IMR-90 (cell line): ENCODE measurements around the gene GPR39. TPM values are rescaled to one million over a fixed set of nuclear protein-coding genes. Genes with fewer than 3 reads are reported as not detected.
A peak's percentile ranks its signal among the peaks of the same experiment; 100 is the strongest.

Source experiments
- ATAC-seq: fragments of 200-7000 bp; cut with Tn5 transposase; 2 replicates; pipeline ENCODE4 v1.9.1; 2020; ENCODE audit warnings: low read depth, mild to moderate bottlenecking, moderate library complexity
- BruUV-seq: library from RNA; stranded (reverse); fragments of 400-500 nt; replicated peaks from 2 replicates; lab custom pipeline; 2021; lab: Mats Ljungman, UMichigan
- CTCF ChIA-PET: fragments of 300-600 bp; formaldehyde crosslinking; extraction: SDS; loops from one replicate; lab custom pipeline; 2021; ENCODE audit warnings: antibody characterized with exemption; lab: Yijun Ruan, JAX
- POLR2A ChIA-PET: fragments of 300-600 bp; sonication (Branson Sonifier 250); formaldehyde crosslinking; loops from one replicate; lab custom pipeline; 2022; ENCODE audit warnings: antibody characterized with exemption; ENCODE audit not compliant: unreplicated experiment; lab: Charles Lee
- DNase-seq: peaks from one replicate; pipeline ENCODE4 v3.0.0; 2013
- H2AFZ ChIP-seq: replicated peaks from 2 replicates; pipeline ENCODE3; 2013; ENCODE audit warnings: low read length, mild to moderate bottlenecking; ENCODE audit not compliant: poor library complexity
- H2AK5ac ChIP-seq: 2 replicates; pipeline ENCODE4 v1.6.1; 2013; ENCODE audit warnings: low read depth, low read length, inconsistent platforms
- H2AK9ac ChIP-seq: replicated peaks from 2 replicates; pipeline ENCODE3; 2013; ENCODE audit warnings: mild to moderate bottlenecking, low read depth, low read length, moderate library complexity; ENCODE audit not compliant: poor library complexity
- H2BK120ac ChIP-seq: 2 replicates; pipeline ENCODE4 v1.6.1; 2013; ENCODE audit warnings: low read depth, low read length, inconsistent platforms
- H2BK15ac ChIP-seq: 3 replicates; pipeline ENCODE4 v1.6.1; 2013; ENCODE audit warnings: low read depth, low read length, inconsistent platforms
- H2BK20ac ChIP-seq: 2 replicates; pipeline ENCODE4 v1.6.1; 2013; ENCODE audit warnings: low read depth, mild to moderate bottlenecking, inconsistent platforms, low read length, moderate library complexity
- H2BK5ac ChIP-seq: 2 replicates; pipeline ENCODE4 v1.6.1; 2013; ENCODE audit warnings: mild to moderate bottlenecking, low read depth, low read length, inconsistent platforms; ENCODE audit not compliant: poor library complexity, severe bottlenecking
- H3K14ac ChIP-seq: replicated peaks from 2 replicates; pipeline ENCODE4 v1.6.1; 2013; ENCODE audit warnings: low read depth, low read length, inconsistent platforms
- H3K18ac ChIP-seq: 2 replicates; pipeline ENCODE4 v1.6.1; 2013; ENCODE audit warnings: low read depth, low read length, control low read depth
- H3K23ac ChIP-seq: 2 replicates; pipeline ENCODE4 v1.6.1; 2013; ENCODE audit warnings: low read depth, low read length, inconsistent platforms
- H3K27ac ChIP-seq: 2 replicates; pipeline ENCODE4 v1.5.1; 2013; ENCODE audit warnings: mild to moderate bottlenecking, control low read depth, low read length; ENCODE audit not compliant: insufficient read depth
- H3K27me3 ChIP-seq: 2 replicates; pipeline ENCODE4 v1.6.1; 2013; ENCODE audit warnings: low read length; ENCODE audit not compliant: control insufficient read depth, insufficient read depth
- H3K36me3 ChIP-seq: 2 replicates; pipeline ENCODE4 v1.6.1; 2013; ENCODE audit warnings: low read length, mixed read lengths; ENCODE audit not compliant: control insufficient read depth, insufficient read depth
- H3K4ac ChIP-seq: 2 replicates; pipeline ENCODE4 v1.6.1; 2013; ENCODE audit warnings: low read depth, low read length, inconsistent platforms
- H3K4me1 ChIP-seq: 2 replicates; pipeline ENCODE4 v1.6.1; 2013; ENCODE audit warnings: low read length, mixed read lengths; ENCODE audit not compliant: control insufficient read depth, insufficient read depth
- H3K4me2 ChIP-seq: 2 replicates; pipeline ENCODE4 v1.6.1; 2013; ENCODE audit warnings: low read depth, mild to moderate bottlenecking, control low read depth, low read length, moderate library complexity
- H3K4me3 ChIP-seq: 2 replicates; pipeline ENCODE4 v1.5.1; 2013; ENCODE audit warnings: low read depth, mild to moderate bottlenecking, control low read depth, low read length, moderate library complexity; ENCODE audit not compliant: insufficient read depth
- H3K56ac ChIP-seq: 2 replicates; pipeline ENCODE4 v1.6.1; 2013; ENCODE audit warnings: low read length, inconsistent platforms; ENCODE audit not compliant: insufficient read depth; ENCODE audit errors: extremely low read depth
- H3K79me1 ChIP-seq, 2 experiments: 2 replicates each; pipeline ENCODE4 v1.6.1; 2013; ENCODE audit warnings: low read length in 2 of 2, inconsistent platforms in 1 of 2, low read depth in 1 of 2
- H3K9ac ChIP-seq: 2 replicates; pipeline ENCODE4 v1.6.1; 2013; ENCODE audit warnings: low read depth, low read length, control low read depth
- H3K9me1 ChIP-seq: 2 replicates; pipeline ENCODE4 v1.6.1; 2013; ENCODE audit warnings: low read length, inconsistent platforms; ENCODE audit not compliant: insufficient read depth
- H3K9me3 ChIP-seq: 2 replicates; pipeline ENCODE4 v1.6.1; 2013; ENCODE audit warnings: low read length; ENCODE audit not compliant: control insufficient read depth, insufficient read depth
- H4K20me1 ChIP-seq: 2 replicates; pipeline ENCODE4 v1.6.1; 2013; ENCODE audit warnings: low read length, inconsistent platforms; ENCODE audit not compliant: insufficient read depth
- H4K5ac ChIP-seq: 2 replicates; pipeline ENCODE4 v1.6.1; 2013; ENCODE audit warnings: mild to moderate bottlenecking, low read depth, low read length, control low read depth
- H4K8ac ChIP-seq, 2 experiments: 2 replicates each; pipeline ENCODE4 v1.6.1; 2013; ENCODE audit warnings: low read depth in 2 of 2, low read length in 2 of 2, control low read depth in 1 of 2, inconsistent platforms in 1 of 2
- H4K91ac ChIP-seq: 2 replicates; pipeline ENCODE4 v1.6.1; 2013; ENCODE audit warnings: low read depth, low read length, inconsistent platforms; ENCODE audit not compliant: insufficient read depth
- CHD1 ChIP-seq: IDR thresholded peaks from 2 replicates; pipeline ENCODE4 v1.6.1; 2012; ENCODE audit warnings: low read depth, low read length, improper control_type of control experiment
- POLR2A ChIP-seq: IDR thresholded peaks from 2 replicates; pipeline ENCODE4 v1.6.1; 2012; ENCODE audit warnings: mild to moderate bottlenecking, low read depth, low read length
- SMC3 ChIP-seq: fragments of 150-350 bp; IDR thresholded peaks from 2 replicates; pipeline ENCODE4 v1.6.1; 2016; ENCODE audit warnings: low read depth, mild to moderate bottlenecking, antibody characterized with exemption, low read length, moderate library complexity
- WGBS, 2 experiments: methylation state at CpG; one replicate each; pipeline versions ENCODE4 v1.1.5 to v1.1.7; 2013; ENCODE audit warnings: missing lambda C conversion rate in 2 of 2; ENCODE audit not compliant: insufficient read length in 1 of 2; ENCODE audit errors: extremely low coverage in 2 of 2; 5-methylcytosine and 5-hydroxymethylcytosine counted together
- dilution Hi-C: fragments of 300-500 bp; cut with HindIII; formaldehyde crosslinking; loops from one replicate; pipeline ENCODE4 v1.14.3; 2018; ENCODE audit warnings: low sequenced_read_pairs; ENCODE audit not compliant: unreplicated experiment
- in situ Hi-C: fragments of 300-500 bp; cut with MboI; formaldehyde crosslinking; loops from 3 replicates; pipeline ENCODE4 v1.14.3; 2019; ENCODE audit warnings: low sequenced_read_pairs, inconsistent platforms, mixed read lengths
- intact Hi-C: fragments of 100-400 bp; cut with micrococcal nuclease; formaldehyde crosslinking; loops from 2 replicates; pipeline ENCODE4 v1.10.0; 2022
- polyA plus RNA-seq, 3 experiments: library from polyadenylated mRNA; depleted of rRNA; stranded (reverse); fragments of >200 nt; gene quantifications; 2 replicates each; pipeline ENCODE4 v1.2.3, GENCODE V29; 2012; ENCODE audit warnings: low replicate concordance in 1 of 3
- total RNA-seq: library from RNA; depleted of rRNA; stranded (reverse); fragments of >200 nt; gene quantifications from 2 replicates; pipeline ENCODE4 v1.2.3, GENCODE V29; 2012

GPR39 gene
- total and polyA plus RNA-seq, 2 of the 4 experiments (the other 2 are of a cell fraction) = 4.4 to 9.0 TPM

- no peak for DNase-seq
- Histone ChIP-seq H3K27ac (no peak overlapping the region), H4K91ac (no peak overlapping the region), H3K56ac (no peak overlapping the region), H3K9me3 (no peaks in the 10 kb centered on the region), H3K36me3 (no peaks in the 10 kb centered on the region), H2BK15ac (no peak overlapping the region), H3K4ac (no peak overlapping the region), H3K9ac (no peak overlapping the region), H3K9me1 (peaks cover 2% of the 10 kb centered on the region), H2BK20ac (no peak overlapping the region), H3K4me1 (peaks cover 3% of the 10 kb centered on the region), H2AK5ac (no peak overlapping the region), H2AFZ (no peak overlapping the region), H3K27me3 (no peaks in the 10 kb centered on the region), H3K4me2 (no peak overlapping the region), H4K5ac (no peak overlapping the region), H2BK120ac (no peak overlapping the region), H3K14ac (peak overlapping the region; percentile 66; the same call in 1 of the 2 replicates), H2BK5ac (no peak overlapping the region), H4K8ac (no peak overlapping the region), H3K4me3 (no peak overlapping the region), H3K18ac (no peak overlapping the region), H4K20me1 (no peaks in the 10 kb centered on the region), H2AK9ac (no peak overlapping the region), H3K23ac (no peak overlapping the region), H3K79me1 (no peaks in the 10 kb centered on the region)
- intact Hi-C loops = loop anchor here (1.0 to 5.0 kb wide), 3 partner anchors 122 to 1294 kb away; partner anchors contain the start of gene LYPD1
- 39% methylated on average over 5 of the region's 11 CpGs; no CpG with 5 or more reads in 1 of the 2 experiments for WGBS, 2 experiments
- BruUV-seq = no TSS peak
- CTCF ChIA-PET = no interaction called here
- POLR2A ChIA-PET = interaction anchor here (1.0 kb wide), 1 partner anchor 141 kb away, joined by 3 read pairs; no protein-coding TSS in a partner anchor
- no peak for ATAC-seq
- dilution Hi-C loops = no loop called here
- in situ Hi-C loops = loop anchor here (5.0 to 10.0 kb wide), 3 partner anchors 622 to 1297 kb away; partner anchors contain the start of gene NCKAP5
- TF ChIP-seq SMC3 (no peak), POLR2A (no peak), CHD1 (no peak)
These were observed 133.5 kb downstream of the GPR39 start for GRCh38 chr2:132549935-132550670.
